ENCODE results near the gene FAM204A.

Gene FAM204A

GRCh38 chr10:118308664-118309063, 33.5 kb downstream of the FAM204A start:
- no peak for ATAC-seq
- TF ChIP-seq ZFP30 (CRISPR knock-in tag; IDR thresholded peaks at IDR 0.05) (no peak), CSRNP3 (CRISPR knock-in tag; IDR thresholded peaks at IDR 0.05) (no peak), BACH2 (CRISPR knock-in tag; IDR thresholded peaks at IDR 0.05; ENCODE audit: borderline replicate concordance) (no peak), ZNF8 (CRISPR knock-in tag; IDR thresholded peaks at IDR 0.05) (no peak), ZC3H10 (CRISPR knock-in tag; IDR thresholded peaks at IDR 0.05) (no peak), GLIS3 (CRISPR knock-in tag; IDR thresholded peaks at IDR 0.05) (no peak), PATZ1 (CRISPR knock-in tag; IDR thresholded peaks at IDR 0.05; ENCODE audit: borderline replicate concordance) (no peak), ISL1 (CRISPR knock-in tag; IDR thresholded peaks at IDR 0.05) (no peak), RARB (CRISPR knock-in tag; IDR thresholded peaks at IDR 0.05) (no peak), ZNF565 (CRISPR knock-in tag; conservative IDR thresholded peaks at IDR 0.05; ENCODE audit: low read depth) (no peak), SNAI2 (CRISPR knock-in tag; IDR thresholded peaks at IDR 0.05) (no peak)

- peak; percentile 69 for ATAC-seq
- TF ChIP-seq ISL1 (CRISPR knock-in tag; IDR thresholded peaks at IDR 0.05) (peak; percentile 75), BACH2 (CRISPR knock-in tag; IDR thresholded peaks at IDR 0.05; ENCODE audit: borderline replicate concordance) (no peak)
Measured at GRCh38 chr10:118307859-118308258, 34.3 kb downstream of the FAM204A start.

GRCh38 chr10:118307220-118307619, 34.9 kb downstream of the FAM204A start:
- TF ChIP-seq ZNF8 (CRISPR knock-in tag; IDR thresholded peaks at IDR 0.05) (no peak), ARNTL (CRISPR knock-in tag; IDR thresholded peaks at IDR 0.05; ENCODE audit: borderline replicate concordance, low read depth) (no peak), TSHZ2 (CRISPR knock-in tag; IDR thresholded peaks at IDR 0.05) (no peak)
- ATAC-seq: no peak

DNA sequence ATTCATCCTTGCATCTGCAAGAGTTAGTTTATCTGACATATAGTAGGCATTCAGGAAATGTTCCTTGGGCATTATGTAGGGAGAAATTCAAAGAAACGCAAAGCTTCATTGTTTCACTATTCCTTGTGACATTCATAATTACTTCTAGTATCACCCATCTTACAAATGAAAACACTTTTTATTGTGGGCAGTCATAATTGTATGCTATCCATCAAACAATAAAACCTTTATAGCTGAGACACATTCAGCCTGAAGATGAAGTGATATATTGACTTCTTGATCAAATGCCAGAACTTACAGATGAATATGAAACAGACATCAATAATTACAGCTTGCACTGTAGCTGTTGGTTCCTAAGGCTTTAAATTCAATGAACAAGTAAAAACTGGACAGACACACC, 36.4 kb downstream of the FAM204A start:
- TF ChIP-seq ZC3H10 (CRISPR knock-in tag; IDR thresholded peaks at IDR 0.05): no peak
- TF ChIP-seq, protein P1, sequence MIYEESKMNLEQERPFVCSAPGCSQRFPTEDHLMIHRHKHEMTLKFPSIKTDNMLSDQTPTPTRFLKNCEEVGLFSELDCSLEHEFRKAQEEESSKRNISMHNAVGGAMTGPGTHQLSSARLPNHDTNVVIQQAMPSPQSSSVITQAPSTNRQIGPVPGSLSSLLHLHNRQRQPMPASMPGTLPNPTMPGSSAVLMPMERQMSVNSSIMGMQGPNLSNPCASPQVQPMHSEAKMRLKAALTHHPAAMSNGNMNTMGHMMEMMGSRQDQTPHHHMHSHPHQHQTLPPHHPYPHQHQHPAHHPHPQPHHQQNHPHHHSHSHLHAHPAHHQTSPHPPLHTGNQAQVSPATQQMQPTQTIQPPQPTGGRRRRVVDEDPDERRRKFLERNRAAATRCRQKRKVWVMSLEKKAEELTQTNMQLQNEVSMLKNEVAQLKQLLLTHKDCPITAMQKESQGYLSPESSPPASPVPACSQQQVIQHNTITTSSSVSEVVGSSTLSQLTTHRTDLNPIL (CRISPR knock-in tag; IDR thresholded peaks at IDR 0.05; ENCODE audit: low read depth): no peak
- no peak for TF ChIP-seq ZFP3 (CRISPR knock-in tag; IDR thresholded peaks at IDR 0.05)
- no peak for TF ChIP-seq TCF4 (CRISPR knock-in tag; IDR thresholded peaks at IDR 0.05; ENCODE audit: borderline replicate concordance)
- no peak for TF ChIP-seq ZNF70 (CRISPR knock-in tag; IDR thresholded peaks at IDR 0.05)
- no peak for TF ChIP-seq ZNF565 (CRISPR knock-in tag; conservative IDR thresholded peaks at IDR 0.05; ENCODE audit: low read depth)
- TF ChIP-seq PATZ1 (CRISPR knock-in tag; IDR thresholded peaks at IDR 0.05; ENCODE audit: borderline replicate concordance): no peak
- TF ChIP-seq ZFP30 (CRISPR knock-in tag; IDR thresholded peaks at IDR 0.05): no peak
- no peak for TF ChIP-seq OSR1 (CRISPR knock-in tag; IDR thresholded peaks at IDR 0.05)
- no peak for TF ChIP-seq SNAI2 (CRISPR knock-in tag; IDR thresholded peaks at IDR 0.05)
- no peak for TF ChIP-seq ARNTL (CRISPR knock-in tag; IDR thresholded peaks at IDR 0.05; ENCODE audit: borderline replicate concordance, low read depth)
- no peak for ATAC-seq
